HCT116 (cell line): ENCODE data around the gene WFDC8. TPM values are rescaled to one million over a fixed set of nuclear protein-coding genes. Genes with fewer than 3 reads are reported as not detected.

ENCODE experiments used
- ATAC-seq: fragments of 200-7000 bp; cut with Tn5 transposase; 2 replicates; pipeline ENCODE4 v1.9.1; 2020; ENCODE audit warnings: mild to moderate bottlenecking, moderate library complexity
- BruUV-seq: library from RNA; stranded (reverse); fragments of 400-500 nt; replicated peaks from 2 replicates; lab custom pipeline; 2021; lab: Mats Ljungman, UMichigan
- CTCF ChIA-PET: fragments of 300-600 bp; sonication (Branson Sonifier 250); formaldehyde crosslinking; loops from one replicate; lab custom pipeline; 2021; ENCODE audit warnings: antibody characterized with exemption; lab: Charles Lee
- POLR2A ChIA-PET: fragments of 300-600, 350-600 bp; sonication (Branson Sonifier 250); formaldehyde crosslinking; loops from one replicate; lab custom pipeline; 2021; ENCODE audit warnings: antibody characterized with exemption; lab: Charles Lee
- RAD21 ChIA-PET, 2 experiments: fragments of 300-600 bp; sonication (Branson Sonifier 250); formaldehyde crosslinking; loops; one replicate each; lab custom pipeline; 2023; ENCODE audit warnings: low total read pairs in 2 of 2; ENCODE audit not compliant: uncharacterized antibody in 2 of 2, unreplicated experiment in 2 of 2, low non-redundant PET in 1 of 2; lab: Charles Lee
- DNase-seq: peaks from one replicate; pipeline ENCODE4 v3.0.0-alpha.2; 2010; ENCODE audit warnings: low read depth, low spot score
- H2AFZ ChIP-seq: fragments of 200-600 bp; shearing (Covaris generic), sonication (generic); 2 replicates; pipeline ENCODE4 v1.6.1; 2017; ENCODE audit warnings: low read depth, mixed run types, mixed read lengths, antibody characterized with exemption, low read length; ENCODE audit not compliant: poor library complexity, severe bottlenecking
- H3K27ac ChIP-seq: 2 replicates; pipeline ENCODE4 v1.5.1; 2012; ENCODE audit warnings: low read depth, low read length
- H3K27me3 ChIP-seq: fragments of 200-600 bp; sonication (generic); 2 replicates; pipeline ENCODE4 v1.6.1; 2016; ENCODE audit warnings: mixed run types, low read length, mixed read lengths; ENCODE audit not compliant: insufficient read depth
- H3K36me3 ChIP-seq, 2 experiments: fragments of 200-500 bp in 1 of 2; fragments of 200-600 bp in 1 of 2; sonication (Bioruptor generic) in 1 of 2; sonication (generic) in 1 of 2; 2 replicates each; pipeline versions ENCODE4 v1.5.1 to v1.6.1; 2014 to 2016; ENCODE audit warnings: low read length in 2 of 2, inconsistent platforms in 1 of 2, mixed read lengths in 1 of 2, mixed run types in 1 of 2; ENCODE audit not compliant: insufficient read depth in 2 of 2, control insufficient read depth in 1 of 2
- H3K4me1 ChIP-seq, 2 experiments: fragments of 200-600 bp in 1 of 2; sonication (generic) in 1 of 2; 2 replicates each; pipeline versions ENCODE4 v1.5.1 to v1.6.1; 2012 to 2017; ENCODE audit warnings: low read length in 2 of 2, inconsistent platforms in 1 of 2, mild to moderate bottlenecking in 1 of 2, mixed read lengths in 1 of 2, mixed run types in 1 of 2, moderate library complexity in 1 of 2; ENCODE audit not compliant: insufficient read depth in 2 of 2, control insufficient read depth in 1 of 2
- H3K4me2 ChIP-seq: fragments of 200-600 bp; sonication (generic); 2 replicates; pipeline ENCODE4 v1.6.1; 2017; ENCODE audit warnings: mixed run types, low read length, mixed read lengths
- H3K4me3 ChIP-seq, 2 experiments: fragments of 200-600 bp in 1 of 2; sonication (generic) in 1 of 2; replicated peaks in 1 of 2; 2 replicates each; pipeline ENCODE4 v1.5.1; 2011 to 2016; ENCODE audit warnings: low read length in 2 of 2, control low read depth in 1 of 2, low read depth in 1 of 2, mild to moderate bottlenecking in 1 of 2, mixed read lengths in 1 of 2, mixed run types in 1 of 2
- H3K79me2 ChIP-seq: fragments of 200-600 bp; sonication (generic); 2 replicates; pipeline ENCODE4 v1.6.1; 2017; ENCODE audit warnings: mild to moderate bottlenecking, mixed run types, low read length, moderate library complexity, mixed read lengths; ENCODE audit not compliant: insufficient read depth
- H3K9ac ChIP-seq: fragments of 200-600 bp; sonication (generic); 2 replicates; pipeline ENCODE4 v1.6.1; 2016; ENCODE audit warnings: low read length, mixed read lengths
- H3K9me2 ChIP-seq: fragments of 200-600 bp; sonication (generic), shearing (Covaris generic); 2 replicates; pipeline ENCODE4 v1.6.1; 2017; ENCODE audit warnings: mixed run types, mild to moderate bottlenecking, moderate library complexity; ENCODE audit not compliant: insufficient read depth
- H3K9me3 ChIP-seq, 2 experiments: fragments of 200-500 bp in 1 of 2; fragments of 200-600 bp in 1 of 2; sonication (Bioruptor generic) in 1 of 2; sonication (generic) in 1 of 2; 2 replicates each; pipeline ENCODE4 v1.6.1; 2014 to 2017; ENCODE audit warnings: low read length in 2 of 2, mixed read lengths in 2 of 2, inconsistent platforms in 1 of 2, low read depth in 1 of 2, mild to moderate bottlenecking in 1 of 2, mixed run types in 1 of 2, moderate library complexity in 1 of 2; ENCODE audit not compliant: control insufficient read depth in 1 of 2, insufficient read depth in 1 of 2
- H4K20me1 ChIP-seq: fragments of 200-600 bp; sonication (generic), shearing (Covaris generic); 2 replicates; pipeline ENCODE4 v1.6.1; 2017; ENCODE audit warnings: mixed run types, mild to moderate bottlenecking, moderate library complexity; ENCODE audit not compliant: insufficient read depth
- ATF3 ChIP-seq: IDR thresholded peaks from 2 replicates; pipeline ENCODE4 v1.6.1; 2012
- CBX3 ChIP-seq: IDR thresholded peaks from 2 replicates; pipeline ENCODE4 v1.6.1; 2012; ENCODE audit warnings: low read depth
- ELF1 ChIP-seq: IDR thresholded peaks from 2 replicates; pipeline ENCODE4 v1.6.1; 2012; ENCODE audit warnings: low read depth, borderline replicate concordance
- EZH2 ChIP-seq: fragments of 200-600 bp; sonication (generic); IDR thresholded peaks from 2 replicates; pipeline ENCODE4 v1.6.1; 2017; ENCODE audit warnings: antibody characterized with exemption, mixed run types
- EZH2phosphoT487 ChIP-seq: fragments of 200-600 bp; IDR thresholded peaks from 2 replicates; pipeline ENCODE4 v1.6.1; 2018; ENCODE audit warnings: antibody characterized with exemption, borderline replicate concordance
- FOSL1 ChIP-seq: IDR thresholded peaks from 2 replicates; pipeline ENCODE4 v1.6.1; 2012; ENCODE audit warnings: low read depth
- JUND ChIP-seq: IDR thresholded peaks from 2 replicates; pipeline ENCODE4 v1.6.1; 2012
- POLR2A ChIP-seq: IDR thresholded peaks from 2 replicates; pipeline ENCODE4 v1.7.0; 2011; ENCODE audit warnings: borderline replicate concordance; ENCODE audit not compliant: insufficient read depth, insufficient read length; ENCODE audit errors: extremely low read depth
- POLR2AphosphoS5 ChIP-seq: IDR thresholded peaks from 2 replicates; pipeline ENCODE4 v1.6.1; 2011; ENCODE audit warnings: mild to moderate bottlenecking, low read depth, low read length, moderate library complexity
- RAD21 ChIP-seq: IDR thresholded peaks from 2 replicates; pipeline ENCODE4 v1.6.1; 2012; ENCODE audit warnings: low read depth, mild to moderate bottlenecking
- REST ChIP-seq: IDR thresholded peaks from 2 replicates; pipeline ENCODE4 v1.6.1; 2012; ENCODE audit warnings: low read depth
- SIN3A ChIP-seq: IDR thresholded peaks from 2 replicates; pipeline ENCODE4 v1.6.1; 2012; ENCODE audit warnings: low read depth
- TCF7L2 ChIP-seq: IDR thresholded peaks from 2 replicates; pipeline ENCODE4 v1.7.0; 2011; ENCODE audit warnings: borderline replicate concordance, inconsistent platforms; ENCODE audit not compliant: insufficient read depth, insufficient read length; ENCODE audit errors: extremely low read depth
- ZFX ChIP-seq: fragments of 450-650 bp; IDR thresholded peaks from 2 replicates; pipeline ENCODE4 v1.6.1; 2017
- ZNF274 ChIP-seq: fragments of 200-500 bp; sonication (Bioruptor generic); IDR thresholded peaks from 2 replicates; pipeline ENCODE4 v1.6.1; 2014; ENCODE audit warnings: mild to moderate bottlenecking, low read depth, low read length, inconsistent platforms
- intact Hi-C: fragments of 100-400 bp; cut with micrococcal nuclease; formaldehyde crosslinking; loops from 2 replicates; pipeline ENCODE4 v1.10.0; 2022
- total RNA-seq: library from RNA; stranded (reverse); gene quantifications from one replicate; pipeline ENCODE4 v1.2.1, GENCODE V29; 2021; ENCODE audit not compliant: unreplicated experiment
- TF ChIP-seq, protein P1 (sequence below), 3 experiments: fragments of 200-600 bp in 1 of 3; sonication (generic) in 1 of 3; IDR thresholded peaks in 2 of 3; conservative IDR thresholded peaks in 1 of 3; 2 replicates each; pipeline ENCODE4 v1.5.1; 2012 to 2017; ENCODE audit warnings: low read depth in 2 of 3, low read length in 2 of 3, antibody characterized with exemption in 1 of 3, borderline replicate concordance in 1 of 3, control low read depth in 1 of 3, mild to moderate bottlenecking in 1 of 3, mixed read lengths in 1 of 3, mixed run types in 1 of 3, moderate library complexity in 1 of 3; ENCODE audit not compliant: insufficient read depth in 1 of 3
- TF ChIP-seq, protein P2 (sequence below): IDR thresholded peaks from 2 replicates; pipeline ENCODE4 v1.6.1; 2012

Gene WFDC8
- total RNA-seq, 1 experiment from 2014 or later = not detected

- H4K20me1 ChIP-seq = no peaks in the 10 kb centered on the region
- H3K79me2 ChIP-seq = no peaks in the 10 kb centered on the region
- ChIA-PET RAD21 (no interaction called here), POLR2A (no interaction called here), CTCF (interaction anchor here (1.0 to 1.6 kb wide), 3 partner anchors 40 to 181 kb away, joined by 3 to 6 read pairs (median 5); partner anchors contain the start of gene WFDC10A)
- intact Hi-C loops = no loop called here
- no TSS peak for BruUV-seq
- ATAC-seq (no peak), DNase-seq (no peak)
- H3K9ac ChIP-seq = no peak overlapping the region
- no peaks in the 10 kb centered on the region for H3K9me3 ChIP-seq
- H3K27me3 ChIP-seq = no peaks in the 10 kb centered on the region
- H3K4me3 ChIP-seq = no peak overlapping the region
- H3K4me1 ChIP-seq = peaks cover 0 to 7% of the 10 kb centered on the region in 2 experiments; a peak in 2 of 4 replicates
- no peak overlapping the region for H3K27ac ChIP-seq
- TF ChIP-seq ZNF274 = no peak
- TF ChIP-seq, protein P1, sequence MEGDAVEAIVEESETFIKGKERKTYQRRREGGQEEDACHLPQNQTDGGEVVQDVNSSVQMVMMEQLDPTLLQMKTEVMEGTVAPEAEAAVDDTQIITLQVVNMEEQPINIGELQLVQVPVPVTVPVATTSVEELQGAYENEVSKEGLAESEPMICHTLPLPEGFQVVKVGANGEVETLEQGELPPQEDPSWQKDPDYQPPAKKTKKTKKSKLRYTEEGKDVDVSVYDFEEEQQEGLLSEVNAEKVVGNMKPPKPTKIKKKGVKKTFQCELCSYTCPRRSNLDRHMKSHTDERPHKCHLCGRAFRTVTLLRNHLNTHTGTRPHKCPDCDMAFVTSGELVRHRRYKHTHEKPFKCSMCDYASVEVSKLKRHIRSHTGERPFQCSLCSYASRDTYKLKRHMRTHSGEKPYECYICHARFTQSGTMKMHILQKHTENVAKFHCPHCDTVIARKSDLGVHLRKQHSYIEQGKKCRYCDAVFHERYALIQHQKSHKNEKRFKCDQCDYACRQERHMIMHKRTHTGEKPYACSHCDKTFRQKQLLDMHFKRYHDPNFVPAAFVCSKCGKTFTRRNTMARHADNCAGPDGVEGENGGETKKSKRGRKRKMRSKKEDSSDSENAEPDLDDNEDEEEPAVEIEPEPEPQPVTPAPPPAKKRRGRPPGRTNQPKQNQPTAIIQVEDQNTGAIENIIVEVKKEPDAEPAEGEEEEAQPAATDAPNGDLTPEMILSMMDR (IDR thresholded peaks at IDR 0.05 in 2 of 3, conservative IDR thresholded peaks at IDR 0.05 in 1 of 3; ENCODE audit: borderline replicate concordance in 1 of 3, insufficient read depth in 1 of 3, low read depth in 2 of 3, low read length in 2 of 3) = no peak
- no peak for TF ChIP-seq TCF7L2
- TF ChIP-seq CBX3 = no peak
- TF ChIP-seq, protein P2, sequence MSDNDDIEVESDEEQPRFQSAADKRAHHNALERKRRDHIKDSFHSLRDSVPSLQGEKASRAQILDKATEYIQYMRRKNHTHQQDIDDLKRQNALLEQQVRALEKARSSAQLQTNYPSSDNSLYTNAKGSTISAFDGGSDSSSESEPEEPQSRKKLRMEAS = no peak
- no peak for TF ChIP-seq SIN3A
- TF ChIP-seq POLR2AphosphoS5 = no peak
- TF ChIP-seq EZH2 = no peak
- no peak for TF ChIP-seq ELF1
- TF ChIP-seq ATF3 = no peak
- no peak for TF ChIP-seq ZFX
- no peak for TF ChIP-seq EZH2phosphoT487
- TF ChIP-seq RAD21 = no peak
- TF ChIP-seq REST = no peak
- no peak for TF ChIP-seq JUND
- TF ChIP-seq FOSL1 = no peak
- no peak for TF ChIP-seq POLR2A
- H3K4me2 ChIP-seq = no peak overlapping the region
- H3K36me3 ChIP-seq = no peaks in the 10 kb centered on the region
- H2AFZ ChIP-seq = no peak overlapping the region
- no peaks in the 10 kb centered on the region for H3K9me2 ChIP-seq
Measured at GRCh38 chr20:45589725-45590124, 10.6 kb upstream of the WFDC8 start.
